Stimulated activated CD8-positive, alpha-beta memory T cell treated with anti-CD3 and anti-CD28 coated beads, Interleukin-2, amount 100 ng/mL, for 1 hour (primary cell): ENCODE data around the gene IKZF2.

Experiments used
- DNase-seq, 2 donors: peaks; one replicate each; pipeline ENCODE4 v3.0.0-alpha.2; 2020; ENCODE audit warnings: low read depth in 2 of 2

The IKZF2 gene

DNA sequence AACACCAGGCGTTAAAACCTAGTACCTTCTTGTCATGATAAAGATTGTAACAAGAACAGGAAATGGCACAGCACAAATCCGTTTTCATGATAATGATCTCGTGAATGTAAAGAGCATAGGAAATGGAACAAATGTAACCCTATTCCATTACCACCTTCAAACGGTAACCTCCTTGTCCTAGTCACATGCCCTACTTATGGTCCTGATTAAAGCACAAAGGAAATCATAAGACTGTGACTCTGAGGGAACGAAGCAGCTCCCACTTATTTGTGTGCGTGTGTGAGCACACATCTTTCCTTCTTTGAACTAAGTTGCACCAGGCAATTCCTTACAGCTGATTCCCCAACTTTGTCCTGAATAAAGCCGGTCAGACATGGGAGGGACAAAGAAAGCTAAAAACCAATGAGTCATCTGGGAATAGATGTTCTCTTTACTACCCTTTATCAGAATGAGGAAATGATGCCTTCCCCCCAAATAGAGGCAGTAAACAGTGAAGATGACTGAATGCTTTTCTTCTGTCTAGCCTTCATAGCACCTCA lies 192.6 kb downstream of the IKZF2 start:
- no peak for DNase-seq

DNA sequence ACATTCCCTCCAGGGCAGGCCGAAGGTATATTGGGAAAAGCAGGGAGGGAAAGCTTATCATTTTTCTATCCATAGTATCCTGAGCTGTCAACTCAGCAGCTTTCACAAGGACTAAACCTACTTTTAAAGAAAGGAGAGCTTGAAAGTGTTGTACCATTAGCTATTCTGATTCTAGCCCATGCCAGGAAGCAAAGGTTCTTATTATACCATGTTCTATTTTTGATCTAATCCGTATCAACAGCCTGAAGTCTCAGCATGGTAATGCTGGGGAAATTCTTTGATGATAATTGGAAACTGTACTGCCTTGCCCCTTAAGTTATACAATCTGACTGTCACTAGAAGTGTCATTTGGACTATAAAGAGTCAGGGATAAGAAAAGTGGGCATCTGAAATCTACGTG lies 193.3 kb downstream of the IKZF2 start:
- DNase-seq: no peak

DNA sequence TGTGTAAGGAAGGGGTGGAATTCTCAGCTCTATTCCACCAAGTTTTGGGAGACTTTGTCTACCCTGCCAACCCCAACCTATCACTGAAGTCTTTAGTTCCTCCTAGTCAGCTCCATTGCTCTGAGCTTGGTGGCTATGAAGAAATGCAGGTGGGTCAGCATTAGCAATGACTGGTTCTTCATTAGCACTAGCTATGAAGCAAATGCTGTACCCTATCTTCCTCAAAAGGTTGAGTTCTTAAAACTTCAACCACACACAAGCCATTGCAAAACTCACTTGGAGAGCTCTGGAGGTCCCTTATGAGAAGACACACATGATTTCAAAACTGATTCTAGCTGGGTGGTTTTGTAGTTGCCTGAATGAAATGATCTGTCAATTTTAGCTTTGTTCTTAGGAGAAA lies 193.8 kb downstream of the IKZF2 start:
- DNase-seq: no peak

DNA sequence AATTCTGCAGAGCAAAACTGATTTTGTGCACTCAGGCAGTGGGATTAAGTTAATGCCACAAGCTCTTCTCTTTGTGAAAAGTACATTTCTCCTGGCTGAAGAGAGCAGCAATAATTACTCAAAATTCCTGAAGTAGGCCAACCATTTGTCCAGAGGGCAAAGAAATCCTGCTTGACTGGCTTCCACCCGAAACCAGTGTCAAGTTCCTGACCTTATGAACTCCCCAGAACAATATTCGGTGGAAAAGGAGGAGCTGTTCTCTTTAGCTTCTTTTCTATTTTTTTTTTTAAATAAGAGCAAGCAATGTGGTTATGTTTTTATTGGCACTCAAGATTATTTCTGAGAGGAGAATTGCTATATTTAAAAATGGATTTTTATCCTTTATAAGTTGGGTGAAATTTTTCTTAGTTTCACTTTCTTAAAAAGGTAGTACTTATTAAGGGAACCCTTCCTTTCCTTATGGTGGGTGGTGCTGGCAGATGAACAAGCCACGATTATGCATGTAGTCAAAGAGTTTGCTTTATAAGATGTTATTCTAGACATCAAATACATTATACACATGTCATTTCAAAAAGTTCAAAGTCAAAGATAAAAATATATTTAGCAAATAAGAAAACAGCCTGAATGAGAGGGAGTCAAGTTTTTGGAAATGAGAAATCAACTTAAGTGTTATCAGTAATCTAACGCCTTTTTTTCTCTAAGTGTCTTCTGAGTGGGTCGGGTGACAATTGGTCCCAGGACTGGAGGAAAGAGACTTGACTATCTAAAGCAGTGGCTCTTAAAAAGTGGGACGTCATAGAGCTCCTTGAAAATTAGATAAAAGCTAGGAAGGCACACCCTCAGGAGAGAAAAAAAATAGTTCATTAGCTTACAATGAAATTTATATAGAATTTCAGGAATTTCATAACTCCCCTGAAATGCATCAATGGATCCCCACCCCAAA lies 194.5 kb downstream of the IKZF2 start:
- DNase-seq: no peak

DNA sequence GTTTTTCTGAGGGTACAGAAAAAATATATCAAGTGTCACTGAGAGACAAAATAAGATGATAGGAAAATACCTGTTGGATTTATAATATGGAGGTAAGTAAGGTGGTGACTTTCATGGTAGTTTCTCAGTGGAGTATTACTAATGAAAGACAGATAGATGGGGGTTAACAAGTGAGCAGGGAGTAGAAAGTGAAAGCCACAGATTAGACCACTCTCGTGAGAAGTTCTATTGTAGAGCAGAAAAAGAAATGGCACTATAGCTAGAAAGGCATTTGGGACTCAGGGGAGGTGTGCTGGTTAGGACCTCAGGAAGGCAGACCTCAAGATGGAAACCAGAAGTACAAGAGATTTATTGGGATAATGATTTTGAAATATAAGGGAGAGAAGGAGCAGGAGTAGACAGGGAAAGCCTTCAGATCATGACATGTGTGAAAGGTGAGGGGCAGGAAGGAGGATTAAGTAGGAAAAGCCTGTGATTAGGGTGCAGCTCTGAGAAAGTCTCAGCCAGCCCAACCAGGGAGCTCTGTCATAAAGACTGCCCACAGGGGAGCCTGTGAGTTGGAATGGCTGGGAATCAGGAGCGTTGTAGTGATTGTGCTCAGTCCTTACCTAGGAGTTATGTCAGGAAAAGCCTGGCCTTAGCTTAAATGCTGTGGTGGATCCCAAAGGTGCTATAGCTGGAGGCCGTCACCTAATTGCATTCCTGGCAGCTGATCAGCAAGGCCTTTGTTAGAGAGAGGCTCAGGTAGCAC lies 198.1 kb downstream of the IKZF2 start:
- no peak for DNase-seq

DNA sequence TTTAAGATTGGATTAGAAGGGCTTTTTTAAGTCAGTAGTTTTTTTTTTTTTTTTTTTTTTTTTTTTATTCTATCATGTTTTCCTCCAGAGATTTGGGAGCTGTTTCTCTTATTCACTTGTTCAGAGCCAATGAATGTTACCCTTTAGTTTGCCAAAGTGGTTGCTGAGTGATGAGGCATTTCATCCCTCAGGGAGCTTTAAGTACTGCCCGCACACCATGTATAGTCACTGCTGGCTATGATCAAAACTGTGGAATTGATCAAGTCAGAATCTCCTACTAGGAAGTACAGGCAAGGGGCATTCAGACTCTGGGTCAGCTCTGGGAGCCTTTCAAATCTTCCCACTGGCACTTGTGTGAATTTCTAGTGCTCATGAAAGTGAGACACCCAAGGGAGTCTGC lies 201.6 kb downstream of the IKZF2 start:
- no peak for DNase-seq
